ENCODE results near the gene TFIP11. TPM values are rescaled to one million over a fixed set of nuclear protein-coding genes. Genes with fewer than 3 reads are reported as not detected.

The TFIP11 gene
- total RNA-seq, 4 donors from 2014 or later: 6.1 to 32.5 (median 18.1) TPM

DNA sequence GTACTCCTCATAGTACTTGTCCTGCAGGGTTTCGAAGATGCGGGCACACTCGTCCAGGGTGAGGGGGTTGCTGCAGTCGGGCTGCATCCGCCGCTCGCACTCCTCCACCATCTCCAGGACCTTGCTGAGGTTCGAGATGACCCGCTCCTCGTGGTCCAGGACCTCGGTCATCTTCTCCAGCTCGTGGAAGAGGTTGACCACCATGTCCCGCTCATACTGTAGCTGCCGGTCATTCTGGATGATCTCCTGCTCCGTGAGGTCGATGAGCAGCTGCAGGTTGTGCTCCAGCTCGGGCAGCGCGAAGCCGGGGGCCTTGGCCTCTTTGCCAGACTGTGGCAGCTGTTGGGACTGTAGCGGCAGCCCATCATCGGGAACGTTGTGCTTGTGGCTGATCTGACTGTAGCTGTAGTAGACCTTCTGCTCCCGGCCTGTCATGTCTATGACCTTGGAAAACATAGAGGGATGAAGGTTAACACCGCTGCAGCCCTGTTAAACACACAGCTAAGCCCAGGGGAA, 13.0 kb downstream of the TFIP11 start:
- intact Hi-C loops (cut with DNase I; ENCODE audit: low total_unique reads): no loop called here

DNA sequence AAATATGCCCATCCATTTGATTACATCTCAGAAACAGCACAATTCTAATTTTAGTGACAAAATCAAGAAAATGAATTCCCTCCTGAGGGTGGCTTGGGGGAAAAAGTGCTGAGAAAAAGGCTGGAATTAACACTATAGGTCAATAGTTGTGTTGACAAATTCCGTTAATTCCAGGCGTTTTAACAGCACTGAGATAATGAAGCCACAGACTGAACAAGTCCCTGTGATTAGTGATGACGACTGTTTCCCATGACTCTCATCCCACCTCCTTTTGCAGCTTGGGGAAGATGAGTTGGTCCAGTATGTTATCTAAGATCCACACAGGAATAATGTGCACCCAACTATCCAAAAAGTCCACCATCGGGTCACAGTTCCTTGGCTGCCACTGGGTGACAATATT, 15.8 kb downstream of the TFIP11 start:
- DNase-seq: no peak
- Histone ChIP-seq H3K27me3 (no peaks in the 10 kb centered on the region), H3K4me1 (no peaks in the 10 kb centered on the region), H3K36me3 (no peaks in the 10 kb centered on the region), H3K4me3 (no peak overlapping the region), H3K27ac (no peak overlapping the region), H3K9me3 (no peaks in the 10 kb centered on the region)
- intact Hi-C loops (cut with DNase I; ENCODE audit: low total_unique reads): no loop called here
- no peak for TF ChIP-seq POLR2A (IDR thresholded peaks at IDR 0.05)
- TF ChIP-seq, protein P1, sequence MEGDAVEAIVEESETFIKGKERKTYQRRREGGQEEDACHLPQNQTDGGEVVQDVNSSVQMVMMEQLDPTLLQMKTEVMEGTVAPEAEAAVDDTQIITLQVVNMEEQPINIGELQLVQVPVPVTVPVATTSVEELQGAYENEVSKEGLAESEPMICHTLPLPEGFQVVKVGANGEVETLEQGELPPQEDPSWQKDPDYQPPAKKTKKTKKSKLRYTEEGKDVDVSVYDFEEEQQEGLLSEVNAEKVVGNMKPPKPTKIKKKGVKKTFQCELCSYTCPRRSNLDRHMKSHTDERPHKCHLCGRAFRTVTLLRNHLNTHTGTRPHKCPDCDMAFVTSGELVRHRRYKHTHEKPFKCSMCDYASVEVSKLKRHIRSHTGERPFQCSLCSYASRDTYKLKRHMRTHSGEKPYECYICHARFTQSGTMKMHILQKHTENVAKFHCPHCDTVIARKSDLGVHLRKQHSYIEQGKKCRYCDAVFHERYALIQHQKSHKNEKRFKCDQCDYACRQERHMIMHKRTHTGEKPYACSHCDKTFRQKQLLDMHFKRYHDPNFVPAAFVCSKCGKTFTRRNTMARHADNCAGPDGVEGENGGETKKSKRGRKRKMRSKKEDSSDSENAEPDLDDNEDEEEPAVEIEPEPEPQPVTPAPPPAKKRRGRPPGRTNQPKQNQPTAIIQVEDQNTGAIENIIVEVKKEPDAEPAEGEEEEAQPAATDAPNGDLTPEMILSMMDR (IDR thresholded peaks at IDR 0.05): no peak

More for the DNA sequence above, 13.0 kb downstream of the TFIP11 start:
- H3K4me1 ChIP-seq: no peaks in the 10 kb centered on the region
- no peak overlapping the region for H3K27ac ChIP-seq
- H3K27me3 ChIP-seq: no peaks in the 10 kb centered on the region
- no peak for TF ChIP-seq POLR2A (IDR thresholded peaks at IDR 0.05)
- TF ChIP-seq, protein P1 (IDR thresholded peaks at IDR 0.05): no peak
- no peaks in the 10 kb centered on the region for H3K36me3 ChIP-seq
- no peak overlapping the region for H3K4me3 ChIP-seq
- no peaks in the 10 kb centered on the region for H3K9me3 ChIP-seq
- DNase-seq: no peak

DNA sequence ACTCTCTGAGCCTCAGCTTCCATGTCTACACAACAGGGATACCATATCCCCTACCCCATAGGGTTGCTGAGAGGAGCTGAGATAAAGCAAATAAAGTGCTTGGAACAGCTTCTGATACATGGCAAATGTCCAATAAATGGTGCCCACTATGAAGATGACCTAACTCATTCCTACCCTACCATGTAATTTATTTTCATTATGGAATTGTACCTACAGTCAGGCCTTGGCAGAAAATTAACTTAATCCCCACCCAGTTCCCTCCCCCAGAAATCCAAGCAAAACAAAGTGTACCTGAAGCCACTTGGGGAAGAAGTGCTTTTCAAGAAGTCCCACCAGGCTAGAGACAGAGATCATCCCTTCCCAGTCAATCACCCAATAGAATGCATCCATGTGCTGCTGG, 17.8 kb downstream of the TFIP11 start:
- no peak overlapping the region for H3K4me3 ChIP-seq
- H3K9me3 ChIP-seq: no peaks in the 10 kb centered on the region
- intact Hi-C loops (cut with DNase I; ENCODE audit: low total_unique reads): no loop called here
- no peak overlapping the region for H3K27ac ChIP-seq
- no peaks in the 10 kb centered on the region for H3K4me1 ChIP-seq
- TF ChIP-seq, protein P1 (IDR thresholded peaks at IDR 0.05): no peak
- no peak for TF ChIP-seq POLR2A (IDR thresholded peaks at IDR 0.05)
- no peaks in the 10 kb centered on the region for H3K36me3 ChIP-seq
- DNase-seq: no peak
- H3K27me3 ChIP-seq: no peaks in the 10 kb centered on the region

- intact Hi-C loops (cut with DNase I; ENCODE audit: low total_unique reads): no loop called here
- H3K4me1 ChIP-seq: no peaks in the 10 kb centered on the region
- TF ChIP-seq POLR2A (IDR thresholded peaks at IDR 0.05): no peak
- TF ChIP-seq, protein P1 (IDR thresholded peaks at IDR 0.05): no peak
- H3K36me3 ChIP-seq: no peaks in the 10 kb centered on the region
- H3K9me3 ChIP-seq: no peaks in the 10 kb centered on the region
- H3K27me3 ChIP-seq: no peaks in the 10 kb centered on the region
- H3K4me3 ChIP-seq: no peak overlapping the region
- H3K27ac ChIP-seq: no peak overlapping the region
- DNase-seq: no peak
These were observed 20.1 kb downstream of the TFIP11 start for GRCh38 chr22:26492220-26492619.

DNA sequence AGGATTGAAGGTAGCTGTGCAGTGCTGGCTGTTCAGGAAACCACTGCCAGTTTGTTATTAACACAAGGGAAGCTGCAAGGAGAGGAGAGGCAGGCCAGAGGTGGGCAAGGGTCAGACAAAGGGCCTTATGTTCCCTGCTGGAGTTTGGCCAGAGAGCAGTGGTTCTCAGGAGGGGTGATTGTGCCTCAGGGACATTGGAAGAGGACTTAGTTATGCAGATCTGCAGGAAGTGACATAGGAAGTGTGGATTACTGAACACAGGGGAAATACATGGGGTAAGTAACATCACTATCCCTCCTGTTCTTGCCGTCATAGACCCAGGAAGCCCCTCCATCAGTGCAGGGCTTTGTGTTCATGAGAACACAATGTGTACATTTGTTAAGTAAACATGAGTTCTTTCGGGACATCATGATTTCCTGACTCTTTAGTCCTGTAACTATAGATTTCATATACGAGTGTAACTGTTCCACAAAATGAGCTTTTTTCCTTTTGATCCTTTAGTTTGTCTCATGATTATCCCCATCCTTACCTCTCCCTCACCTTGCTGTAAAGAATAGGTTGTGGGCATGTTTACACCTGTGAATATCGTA, 22.7 kb downstream of the TFIP11 start:
- Histone ChIP-seq H3K36me3 (no peaks in the 10 kb centered on the region), H3K27ac (no peak overlapping the region), H3K4me3 (no peak overlapping the region), H3K4me1 (peaks cover 0 to 6% of the 10 kb centered on the region in 2 donors), H3K27me3 (no peaks in the 10 kb centered on the region), H3K9me3 (no peaks in the 10 kb centered on the region)
- TF ChIP-seq POLR2A (IDR thresholded peaks at IDR 0.05): no peak
- TF ChIP-seq, protein P1 (IDR thresholded peaks at IDR 0.05): no peak
- DNase-seq: no peak
- intact Hi-C loops (cut with DNase I; ENCODE audit: low total_unique reads): no loop called here
